GM12873 (cell line): ENCODE data around the gene CAMTA1.

Experiments used
- TF ChIP-seq, protein P1 (sequence below): IDR thresholded peaks from 2 replicates; pipeline ENCODE4 v1.5.1; 2012; ENCODE audit warnings: low read depth, mild to moderate bottlenecking, moderate library complexity, low read length, control low read depth; ENCODE audit not compliant: insufficient read depth; ENCODE audit errors: missing control alignments

CAMTA1 gene

DNA sequence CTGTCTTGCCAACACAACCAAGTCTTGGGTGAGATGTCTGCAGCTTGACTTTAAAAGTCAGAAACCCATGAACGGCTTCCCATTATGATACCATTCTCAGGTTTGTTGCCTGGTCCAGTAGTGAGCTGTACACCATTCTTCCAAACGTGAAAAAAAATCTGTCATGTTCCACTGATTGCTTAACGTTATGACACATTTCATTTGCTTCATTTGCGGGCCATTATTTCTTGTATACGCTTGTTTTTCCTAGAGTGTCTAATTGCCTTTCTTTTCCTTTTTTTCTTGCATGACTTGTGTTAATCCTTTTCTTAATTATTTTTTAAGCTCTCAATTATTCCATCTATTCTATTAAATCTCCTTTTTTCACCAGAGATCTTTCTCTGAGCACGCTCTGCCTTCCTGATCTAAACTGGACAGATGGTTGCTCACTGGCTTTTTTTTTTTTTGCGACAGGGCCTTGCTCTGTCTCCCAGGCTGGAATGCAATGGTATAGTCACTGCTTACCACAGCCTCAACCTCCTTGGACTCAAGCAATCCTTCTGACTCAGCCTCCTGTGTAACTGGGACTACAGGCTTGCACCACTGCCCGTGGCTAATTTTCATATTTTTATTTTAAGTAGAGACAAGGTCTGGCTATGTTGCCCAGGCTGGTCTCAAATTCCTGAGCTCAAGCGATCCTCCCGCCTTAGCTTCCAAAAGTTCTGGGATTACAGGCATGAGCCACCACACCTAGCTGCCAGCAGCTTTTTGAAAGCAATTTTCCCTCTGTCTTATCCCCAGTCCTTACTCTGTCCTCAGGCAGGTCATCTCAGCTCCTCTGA is 31.7 kb upstream of the CAMTA1 start:
- TF ChIP-seq, protein P1, sequence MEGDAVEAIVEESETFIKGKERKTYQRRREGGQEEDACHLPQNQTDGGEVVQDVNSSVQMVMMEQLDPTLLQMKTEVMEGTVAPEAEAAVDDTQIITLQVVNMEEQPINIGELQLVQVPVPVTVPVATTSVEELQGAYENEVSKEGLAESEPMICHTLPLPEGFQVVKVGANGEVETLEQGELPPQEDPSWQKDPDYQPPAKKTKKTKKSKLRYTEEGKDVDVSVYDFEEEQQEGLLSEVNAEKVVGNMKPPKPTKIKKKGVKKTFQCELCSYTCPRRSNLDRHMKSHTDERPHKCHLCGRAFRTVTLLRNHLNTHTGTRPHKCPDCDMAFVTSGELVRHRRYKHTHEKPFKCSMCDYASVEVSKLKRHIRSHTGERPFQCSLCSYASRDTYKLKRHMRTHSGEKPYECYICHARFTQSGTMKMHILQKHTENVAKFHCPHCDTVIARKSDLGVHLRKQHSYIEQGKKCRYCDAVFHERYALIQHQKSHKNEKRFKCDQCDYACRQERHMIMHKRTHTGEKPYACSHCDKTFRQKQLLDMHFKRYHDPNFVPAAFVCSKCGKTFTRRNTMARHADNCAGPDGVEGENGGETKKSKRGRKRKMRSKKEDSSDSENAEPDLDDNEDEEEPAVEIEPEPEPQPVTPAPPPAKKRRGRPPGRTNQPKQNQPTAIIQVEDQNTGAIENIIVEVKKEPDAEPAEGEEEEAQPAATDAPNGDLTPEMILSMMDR, result no peak

DNA sequence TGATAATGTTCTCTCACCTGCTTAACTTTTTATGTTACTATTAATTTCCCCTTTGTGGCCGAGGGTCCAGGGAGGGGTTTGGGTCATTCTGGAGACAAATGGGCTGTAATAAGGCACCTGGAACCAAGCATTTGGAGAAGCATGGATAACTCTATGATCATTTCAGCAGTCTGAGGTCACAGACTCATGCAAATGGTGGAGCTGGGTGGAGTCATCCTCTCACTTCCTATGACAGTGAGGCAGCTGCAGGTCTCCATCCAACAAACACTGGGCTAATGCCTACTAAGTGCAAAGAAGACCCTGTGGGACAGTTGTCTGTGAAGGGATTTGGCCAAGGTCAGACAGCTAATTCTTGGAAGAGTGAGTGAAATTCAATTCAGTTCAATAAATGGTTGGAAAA is 28.8 kb upstream of the CAMTA1 start:
- TF ChIP-seq, protein P1, result no peak

DNA sequence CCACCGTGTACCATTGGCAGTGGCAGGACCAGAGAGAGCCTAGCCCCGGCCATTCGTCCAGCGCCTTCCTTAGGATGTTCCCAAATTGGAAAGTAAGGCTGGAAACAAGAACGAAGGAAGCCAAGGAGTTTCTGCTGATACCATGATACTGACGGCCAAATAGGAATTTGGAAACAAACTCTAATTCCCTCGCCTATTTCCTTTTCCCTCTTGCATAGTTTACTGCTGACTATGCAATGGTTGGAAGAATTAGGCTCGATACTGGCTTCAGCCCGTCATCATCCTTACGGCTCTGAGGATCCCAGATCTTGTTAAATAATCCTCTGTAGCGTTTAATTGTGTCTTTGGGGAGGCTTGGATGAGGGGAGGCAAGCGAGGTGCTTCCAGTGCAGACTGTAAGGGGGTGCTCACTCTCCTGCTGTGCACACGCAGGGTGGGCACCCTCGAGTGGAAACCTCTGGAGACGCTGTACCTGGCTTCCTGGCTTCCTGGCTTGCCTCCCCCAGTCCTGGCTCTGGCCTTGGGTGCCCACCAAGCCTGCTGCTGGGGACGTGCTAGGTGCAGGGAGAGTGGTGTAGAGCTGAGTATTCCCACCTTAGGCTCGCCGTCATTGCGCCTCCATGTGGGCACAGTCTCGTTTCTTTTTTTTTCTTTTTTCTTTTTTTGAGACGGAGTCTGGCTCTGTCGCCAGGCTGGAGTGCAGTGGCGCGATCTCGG is 27.4 kb upstream of the CAMTA1 start:
- TF ChIP-seq, protein P1, result no peak

DNA sequence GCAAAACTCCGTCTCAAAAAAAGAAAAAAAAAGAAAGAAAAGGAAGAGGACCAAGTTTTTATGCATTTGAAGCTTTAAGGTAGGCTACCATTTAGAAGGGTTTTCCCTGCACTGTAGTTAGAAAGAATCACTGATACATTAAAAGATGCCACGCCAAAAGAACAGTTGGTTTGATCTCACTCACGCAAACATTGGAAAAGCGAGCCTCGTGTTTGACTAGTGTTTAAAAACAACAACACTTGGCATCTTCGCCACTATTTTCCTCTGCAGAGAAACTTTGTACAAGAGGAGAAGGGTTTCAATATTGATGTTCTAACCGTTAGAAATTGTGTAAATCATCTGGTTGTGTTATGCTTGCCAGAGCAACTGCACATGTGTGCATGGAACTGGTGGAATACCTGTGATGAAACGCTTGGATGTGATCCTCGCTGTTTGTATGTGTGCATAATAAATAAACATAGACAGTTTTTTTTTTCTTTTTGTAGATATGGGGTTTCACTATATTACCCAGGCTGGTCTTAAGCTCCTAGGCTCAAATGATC is 24.0 kb upstream of the CAMTA1 start:
- TF ChIP-seq, protein P1, result no peak

DNA sequence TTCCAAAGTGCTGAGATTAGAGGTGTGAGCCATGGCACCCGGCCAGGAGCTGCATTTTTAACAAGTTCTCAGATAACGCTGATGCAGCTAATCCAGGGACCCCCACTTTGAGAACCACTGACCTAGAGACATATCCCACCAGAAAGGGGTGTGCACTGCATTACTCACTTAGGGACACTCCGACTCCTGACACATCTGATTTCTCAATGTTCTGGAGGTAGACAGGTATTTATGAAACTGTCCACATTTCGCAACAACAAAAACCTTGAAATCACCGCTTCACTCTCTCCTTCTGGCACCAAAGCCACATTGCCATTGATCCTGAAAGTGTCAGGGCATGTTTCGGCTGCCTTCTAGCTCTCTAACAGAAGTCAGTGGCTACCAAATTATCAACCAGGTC is 23.2 kb upstream of the CAMTA1 start:
- TF ChIP-seq, protein P1, result no peak

DNA sequence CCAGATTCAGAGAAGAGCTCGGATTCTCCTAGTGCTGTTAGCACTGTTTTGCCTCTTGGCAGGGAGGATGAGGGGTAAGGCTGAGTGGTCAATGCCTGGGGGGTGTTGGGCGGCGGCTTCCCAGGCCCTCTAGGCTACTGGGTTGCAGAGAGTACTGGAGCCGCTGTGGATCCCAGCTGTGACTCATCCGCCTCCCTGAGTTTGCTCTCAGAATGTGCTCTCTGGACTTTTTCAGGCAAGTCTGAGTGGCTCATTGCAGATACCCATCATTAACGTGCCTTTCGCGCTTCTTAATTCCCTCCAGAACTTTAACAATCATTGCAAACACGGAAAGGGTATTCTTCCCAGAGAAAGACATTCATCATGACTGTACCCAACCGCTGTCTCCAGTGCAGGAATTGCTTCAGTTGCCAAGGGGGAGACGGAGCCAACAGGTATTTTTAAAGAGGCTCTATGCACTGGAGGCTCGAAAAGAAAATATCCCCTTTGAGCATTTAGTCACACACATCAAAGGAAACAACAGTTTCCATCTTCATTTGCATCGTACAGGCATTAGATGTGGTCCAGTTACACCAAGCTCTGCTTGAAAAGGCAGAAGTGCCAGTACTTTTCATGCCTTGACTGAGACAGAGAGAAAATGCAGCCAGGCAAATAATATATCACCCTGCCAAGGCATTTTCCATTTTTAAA is 14.4 kb upstream of the CAMTA1 start:
- TF ChIP-seq, protein P1, result no peak

DNA sequence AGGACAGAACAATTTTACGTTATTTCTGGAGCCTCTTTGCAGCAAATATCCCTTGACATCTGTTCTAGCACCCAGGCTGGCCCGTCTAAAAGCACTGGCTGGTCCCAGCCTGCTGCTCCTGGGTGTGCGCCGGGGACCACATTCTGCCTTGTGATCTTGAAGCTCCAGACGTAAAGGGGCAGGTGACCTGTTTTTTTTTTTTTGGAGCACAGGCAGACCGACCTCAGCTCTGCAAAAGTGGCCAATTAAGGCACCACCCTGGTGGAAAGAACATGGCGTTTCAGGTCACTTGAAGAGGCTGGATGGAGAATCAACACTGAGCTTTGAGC is 13.8 kb upstream of the CAMTA1 start:
- TF ChIP-seq, protein P1, result no peak
